PC-3 (cell line): Measurements from ENCODE around the gene SCN5A. TPM values are rescaled to one million over a fixed set of nuclear protein-coding genes. Genes with fewer than 3 reads are reported as not detected.

Experiments used
- ATAC-seq: fragments of 200-7000 bp; cut with Tn5 transposase; 2 replicates; pipeline ENCODE4 v1.9.1; 2020; ENCODE audit warnings: mild to moderate bottlenecking, moderate library complexity
- BruUV-seq: library from RNA; stranded (reverse); fragments of 400-500 nt; replicated peaks from 2 replicates; lab custom pipeline; 2021; lab: Mats Ljungman, UMichigan
- CTCF ChIA-PET: fragments of 300-600 bp; sonication (Branson Sonifier 250); formaldehyde crosslinking; loops from one replicate; lab custom pipeline; 2022; ENCODE audit warnings: antibody characterized with exemption; lab: Charles Lee
- POLR2A ChIA-PET: fragments of 300-600 bp; sonication (Branson Sonifier 250); formaldehyde crosslinking; loops from one replicate; lab custom pipeline; 2022; ENCODE audit warnings: antibody characterized with exemption; ENCODE audit not compliant: unreplicated experiment; lab: Charles Lee
- DNase-seq: peaks from one replicate; pipeline ENCODE4 v3.0.0-alpha.2; 2015
- H2AFZ ChIP-seq: fragments of 300-600 bp; sonication (generic); 2 replicates; pipeline ENCODE4 v1.6.0; 2016; ENCODE audit warnings: antibody characterized with exemption, low read length
- H3F3A ChIP-seq: fragments of 300-600 bp; sonication (generic); one replicate; pipeline ENCODE4 v1.6.0; 2017; ENCODE audit warnings: antibody characterized with exemption, low read length, control low read depth, mild to moderate bottlenecking; ENCODE audit not compliant: unreplicated experiment
- H3K27ac ChIP-seq: fragments of 300-600 bp; sonication (generic); 2 replicates; pipeline ENCODE4 v1.5.1; 2016; ENCODE audit warnings: mild to moderate bottlenecking, low read length
- H3K27me3 ChIP-seq: fragments of 300-600 bp; sonication (generic); 2 replicates; pipeline ENCODE4 v1.6.1; 2016; ENCODE audit warnings: low read length, mixed read lengths
- H3K36me3 ChIP-seq: fragments of 300-600 bp; sonication (generic); 2 replicates; pipeline ENCODE4 v1.6.1; 2016; ENCODE audit warnings: low read depth, mixed run types, low read length, mixed read lengths
- H3K4me1 ChIP-seq: fragments of 300-600 bp; sonication (generic); 2 replicates; pipeline ENCODE4 v1.5.1; 2016; ENCODE audit warnings: low read length; ENCODE audit not compliant: insufficient read depth
- H3K4me2 ChIP-seq: fragments of 300-600 bp; sonication (generic); 2 replicates; pipeline ENCODE4 v1.6.0; 2016; ENCODE audit warnings: low read length
- H3K4me3 ChIP-seq: fragments of 300-600 bp; sonication (generic); 2 replicates; pipeline ENCODE4 v1.5.1; 2016; ENCODE audit warnings: mild to moderate bottlenecking, low read length, mixed read lengths
- H3K79me2 ChIP-seq: fragments of 300-600 bp; sonication (generic); 2 replicates; pipeline ENCODE4 v1.6.1; 2017; ENCODE audit warnings: low read length, mixed read lengths
- H3K9ac ChIP-seq: fragments of 300-600 bp; sonication (generic); 2 replicates; pipeline ENCODE4 v1.6.0; 2016; ENCODE audit warnings: mild to moderate bottlenecking, low read length
- H3K9me2 ChIP-seq: fragments of 300-600 bp; sonication (generic); replicated peaks from 2 replicates; pipeline ENCODE4 v1.6.1; 2016; ENCODE audit warnings: mixed run types, low read length, mixed read lengths
- H3K9me3 ChIP-seq: fragments of 300-600 bp; sonication (generic); 2 replicates; pipeline ENCODE4 v1.6.1; 2016; ENCODE audit warnings: low read length, mixed read lengths
- H4K20me1 ChIP-seq: fragments of 300-600 bp; sonication (generic); 2 replicates; pipeline ENCODE4 v1.6.1; 2016; ENCODE audit warnings: low read length, mixed read lengths
- EZH2 ChIP-seq: fragments of 300-600 bp; sonication (generic); IDR thresholded peaks from one replicate; pipeline ENCODE4 v1.6.1; 2017; ENCODE audit warnings: antibody characterized with exemption, mild to moderate bottlenecking, low read length; ENCODE audit not compliant: unreplicated experiment
- EZH2phosphoT487 ChIP-seq: fragments of 300-600 bp; sonication (generic); IDR thresholded peaks from 2 replicates; pipeline ENCODE4 v1.6.1; 2018; ENCODE audit warnings: mild to moderate bottlenecking, antibody characterized with exemption, low read length, borderline replicate concordance
- intact Hi-C: fragments of 100-400 bp; cut with micrococcal nuclease; formaldehyde crosslinking; loops from 2 replicates; pipeline ENCODE4 v1.9.0; 2023
- total RNA-seq: library from RNA; depleted of rRNA; stranded (reverse); fragments of >200 nt; gene quantifications from 2 replicates; pipeline ENCODE4 v1.2.3, GENCODE V29; 2014
- TF ChIP-seq, protein P1 (sequence below): fragments of 300-600 bp; sonication (generic); conservative IDR thresholded peaks from 2 replicates; pipeline ENCODE4 v1.5.1; 2017; ENCODE audit warnings: antibody characterized with exemption, low read depth, mild to moderate bottlenecking, low read length

The SCN5A gene
- total RNA-seq, 1 experiment from 2014 or later = not detected

DNA sequence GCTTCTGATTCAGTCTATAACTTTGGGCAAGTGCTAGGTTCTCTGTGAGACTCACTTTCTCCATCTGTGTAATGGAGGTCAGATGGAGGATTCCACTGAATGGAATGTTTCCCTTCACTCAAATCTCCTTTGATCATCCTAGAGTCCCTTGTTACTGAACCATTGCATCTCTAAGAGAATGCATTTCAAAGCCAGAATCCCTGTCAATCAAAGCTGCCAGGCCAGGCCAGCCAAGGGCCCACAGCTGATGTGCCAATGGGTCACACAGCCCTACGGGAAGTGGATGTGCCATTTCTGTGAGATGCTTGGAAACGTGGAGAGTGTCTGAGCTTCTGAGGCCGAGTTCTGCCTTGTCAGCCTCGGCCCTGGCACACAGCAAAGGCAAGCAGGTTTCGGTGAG, 32.4 kb downstream of the SCN5A start:
- no peaks in the 10 kb centered on the region for H4K20me1 ChIP-seq
- H3K4me1 ChIP-seq = no peaks in the 10 kb centered on the region
- no peaks in the 10 kb centered on the region for H3K9me3 ChIP-seq
- ChIA-PET CTCF (no interaction called here), POLR2A (no interaction called here)
- no peaks in the 10 kb centered on the region for H3F3A ChIP-seq
- H3K4me3 ChIP-seq = no peak overlapping the region
- H3K9ac ChIP-seq = no peak overlapping the region
- H3K79me2 ChIP-seq = no peaks in the 10 kb centered on the region
- intact Hi-C loops = no loop called here
- DNase-seq (no peak), ATAC-seq (no peak)
- TF ChIP-seq, protein P1, sequence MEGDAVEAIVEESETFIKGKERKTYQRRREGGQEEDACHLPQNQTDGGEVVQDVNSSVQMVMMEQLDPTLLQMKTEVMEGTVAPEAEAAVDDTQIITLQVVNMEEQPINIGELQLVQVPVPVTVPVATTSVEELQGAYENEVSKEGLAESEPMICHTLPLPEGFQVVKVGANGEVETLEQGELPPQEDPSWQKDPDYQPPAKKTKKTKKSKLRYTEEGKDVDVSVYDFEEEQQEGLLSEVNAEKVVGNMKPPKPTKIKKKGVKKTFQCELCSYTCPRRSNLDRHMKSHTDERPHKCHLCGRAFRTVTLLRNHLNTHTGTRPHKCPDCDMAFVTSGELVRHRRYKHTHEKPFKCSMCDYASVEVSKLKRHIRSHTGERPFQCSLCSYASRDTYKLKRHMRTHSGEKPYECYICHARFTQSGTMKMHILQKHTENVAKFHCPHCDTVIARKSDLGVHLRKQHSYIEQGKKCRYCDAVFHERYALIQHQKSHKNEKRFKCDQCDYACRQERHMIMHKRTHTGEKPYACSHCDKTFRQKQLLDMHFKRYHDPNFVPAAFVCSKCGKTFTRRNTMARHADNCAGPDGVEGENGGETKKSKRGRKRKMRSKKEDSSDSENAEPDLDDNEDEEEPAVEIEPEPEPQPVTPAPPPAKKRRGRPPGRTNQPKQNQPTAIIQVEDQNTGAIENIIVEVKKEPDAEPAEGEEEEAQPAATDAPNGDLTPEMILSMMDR = no peak
- TF ChIP-seq EZH2 = no peak
- no peak for TF ChIP-seq EZH2phosphoT487
- H3K27me3 ChIP-seq = peaks cover 70% of the 10 kb centered on the region
- no peak overlapping the region for H3K27ac ChIP-seq
- H3K9me2 ChIP-seq = no peaks in the 10 kb centered on the region
- no peaks in the 10 kb centered on the region for H3K36me3 ChIP-seq
- no TSS peak for BruUV-seq
- no peak overlapping the region for H3K4me2 ChIP-seq
- no peak overlapping the region for H2AFZ ChIP-seq

GRCh38 chr3:38616658-38617057, 32.8 kb downstream of the SCN5A start:
- H2AFZ ChIP-seq = no peak overlapping the region
- no peak overlapping the region for H3K9ac ChIP-seq
- H3K9me2 ChIP-seq = no peaks in the 10 kb centered on the region
- CTCF ChIA-PET = no interaction called here
- H3K4me2 ChIP-seq = no peak overlapping the region
- H3F3A ChIP-seq = no peaks in the 10 kb centered on the region
- no peaks in the 10 kb centered on the region for H4K20me1 ChIP-seq
- no TSS peak for BruUV-seq
- no peaks in the 10 kb centered on the region for H3K4me1 ChIP-seq
- ATAC-seq (no peak), DNase-seq (no peak)
- no peaks in the 10 kb centered on the region for H3K36me3 ChIP-seq
- no peaks in the 10 kb centered on the region for H3K9me3 ChIP-seq
- H3K4me3 ChIP-seq = no peak overlapping the region
- POLR2A ChIA-PET = no interaction called here
- peaks cover 75% of the 10 kb centered on the region for H3K27me3 ChIP-seq
- H3K27ac ChIP-seq = no peak overlapping the region
- no peaks in the 10 kb centered on the region for H3K79me2 ChIP-seq
- TF ChIP-seq, protein P1 = no peak
- TF ChIP-seq EZH2 (no peak), EZH2phosphoT487 (no peak)
- intact Hi-C loops = no loop called here

- H3K9me3 ChIP-seq = no peaks in the 10 kb centered on the region
- H3K79me2 ChIP-seq = no peaks in the 10 kb centered on the region
- no peak overlapping the region for H3K4me2 ChIP-seq
- no peak overlapping the region for H3K27ac ChIP-seq
- ATAC-seq (no peak), DNase-seq (no peak)
- no peaks in the 10 kb centered on the region for H3K4me1 ChIP-seq
- H2AFZ ChIP-seq = no peak overlapping the region
- H3K27me3 ChIP-seq = peaks cover 80% of the 10 kb centered on the region
- intact Hi-C loops = no loop called here
- H4K20me1 ChIP-seq = no peaks in the 10 kb centered on the region
- H3F3A ChIP-seq = no peaks in the 10 kb centered on the region
- no peaks in the 10 kb centered on the region for H3K36me3 ChIP-seq
- CTCF ChIA-PET = no interaction called here
- no peaks in the 10 kb centered on the region for H3K9me2 ChIP-seq
- no peak overlapping the region for H3K4me3 ChIP-seq
- H3K9ac ChIP-seq = no peak overlapping the region
- BruUV-seq = no TSS peak
- TF ChIP-seq EZH2 (no peak), EZH2phosphoT487 (no peak)
- TF ChIP-seq, protein P1 = no peak
- POLR2A ChIA-PET = no interaction called here
Measured at GRCh38 chr3:38616111-38616510, 33.4 kb downstream of the SCN5A start.
